Activated T-cell treated with anti-CD3 and anti-CD28 coated beads, Interleukin-2, amount 50 U/mL, for 72 hours (primary cell): Measurements from ENCODE around the gene KLHL25. TPM values are rescaled to one million over a fixed set of nuclear protein-coding genes. Genes with fewer than 3 reads are reported as not detected.
"Not testable (repeated sequence)": the region's sequence is repeated elsewhere in the genome, so short reads cannot be mapped to it uniquely, and the experiment has no call there.

Experiments
- ATAC-seq, 2 donors: fragments of 150-1000 bp; cut with Tn5 transposase; replicated peaks in 1 of 2; 2 replicates each; pipeline ENCODE4 v1.10.0; 2021; ENCODE audit warnings: moderate library complexity in 2 of 2, mild to moderate bottlenecking in 1 of 2
- DNase-seq, 2 donors: peaks; one replicate each; pipeline ENCODE4 v3.0.0; 2021 to 2022; ENCODE audit warnings: mixed read lengths in 1 of 2
- H3K27ac Mint-ChIP-seq: one replicate; pipeline ENCODE4 v1.8.0; 2022; ENCODE audit warnings: mild to moderate bottlenecking, moderate library complexity, mixed read lengths
- H3K27me3 Mint-ChIP-seq: one replicate; pipeline ENCODE4 v1.8.0; 2022; ENCODE audit warnings: low read depth, mixed read lengths
- H3K36me3 Mint-ChIP-seq, 2 donors: one replicate each; pipeline ENCODE4 v1.8.0; 2022; ENCODE audit warnings: mixed read lengths in 2 of 2, mild to moderate bottlenecking in 1 of 2; ENCODE audit not compliant: insufficient read depth in 2 of 2
- H3K4me1 Mint-ChIP-seq: one replicate; pipeline ENCODE4 v1.8.0; 2022; ENCODE audit warnings: low read depth, mixed read lengths
- H3K4me3 Mint-ChIP-seq, 2 donors: one replicate each; pipeline ENCODE4 v1.8.0; 2022; ENCODE audit warnings: mild to moderate bottlenecking in 2 of 2, mixed read lengths in 2 of 2, moderate library complexity in 2 of 2
- H3K9me3 Mint-ChIP-seq, 2 donors: one replicate each; pipeline ENCODE4 v1.8.0; 2022; ENCODE audit warnings: mixed read lengths in 2 of 2
- total RNA-seq, 2 donors: library from RNA; stranded (reverse); gene quantifications; one replicate each; pipeline ENCODE4 v1.2.3, GENCODE V29; 2022

KLHL25 gene, protein sequence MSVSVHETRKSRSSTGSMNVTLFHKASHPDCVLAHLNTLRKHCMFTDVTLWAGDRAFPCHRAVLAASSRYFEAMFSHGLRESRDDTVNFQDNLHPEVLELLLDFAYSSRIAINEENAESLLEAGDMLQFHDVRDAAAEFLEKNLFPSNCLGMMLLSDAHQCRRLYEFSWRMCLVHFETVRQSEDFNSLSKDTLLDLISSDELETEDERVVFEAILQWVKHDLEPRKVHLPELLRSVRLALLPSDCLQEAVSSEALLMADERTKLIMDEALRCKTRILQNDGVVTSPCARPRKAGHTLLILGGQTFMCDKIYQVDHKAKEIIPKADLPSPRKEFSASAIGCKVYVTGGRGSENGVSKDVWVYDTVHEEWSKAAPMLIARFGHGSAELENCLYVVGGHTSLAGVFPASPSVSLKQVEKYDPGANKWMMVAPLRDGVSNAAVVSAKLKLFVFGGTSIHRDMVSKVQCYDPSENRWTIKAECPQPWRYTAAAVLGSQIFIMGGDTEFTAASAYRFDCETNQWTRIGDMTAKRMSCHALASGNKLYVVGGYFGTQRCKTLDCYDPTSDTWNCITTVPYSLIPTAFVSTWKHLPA
- 1 to 10 TPM; 4.4 to 6.2 TPM for total RNA-seq

GRCh38 chr15:85794598-85795336 is at the start of gene KLHL25:
KLHL25 (minus strand) TSS chr15:85794925; CDS start chr15:85769810, 25,115 bp downstream.
- Mint-ChIP-seq H3K36me3 (no peaks in the 10 kb centered on the region), H3K9me3 (no peaks in the 10 kb centered on the region), H3K27me3 (no peaks in the 10 kb centered on the region), H3K4me3 (peak within 1 kb of the TSS; percentile 91 to 95), H3K4me1 (peaks cover 28% of the 10 kb centered on the region), H3K27ac (peak within 1 kb of the TSS; percentile 74)
- DNase-seq (peak; percentile 92 to 95), ATAC-seq (peak; percentile 94)

DNA sequence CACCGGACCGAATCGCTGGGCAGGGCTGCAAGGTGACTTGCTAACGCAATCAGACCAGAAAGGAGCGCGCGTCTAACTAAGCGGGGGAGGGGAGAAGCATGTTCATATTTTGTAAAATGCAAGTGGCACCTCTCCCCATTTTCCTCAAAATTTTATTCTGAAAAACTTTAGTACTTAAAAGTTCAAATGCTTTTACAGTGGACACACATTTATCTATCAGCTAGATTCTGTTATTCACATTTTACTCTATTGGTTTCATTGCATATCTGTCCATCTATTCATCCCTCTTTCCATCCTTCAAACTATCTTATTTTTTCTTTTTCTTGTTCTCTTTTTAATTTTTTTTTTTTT is 46.1 kb upstream of the KLHL25 start:
- Mint-ChIP-seq H3K4me3 (peak overlapping the region; percentile 72 to 77), H3K9me3 (peaks cover 0 to under 1% of the 10 kb centered on the region in 2 donors), H3K27me3 (peaks cover 20% of the 10 kb centered on the region), H3K36me3 (no peaks in the 10 kb centered on the region), H3K4me1 (peaks cover 11% of the 10 kb centered on the region), H3K27ac (no peak overlapping the region)
- no peak for ATAC-seq
- no peak for DNase-seq

DNA sequence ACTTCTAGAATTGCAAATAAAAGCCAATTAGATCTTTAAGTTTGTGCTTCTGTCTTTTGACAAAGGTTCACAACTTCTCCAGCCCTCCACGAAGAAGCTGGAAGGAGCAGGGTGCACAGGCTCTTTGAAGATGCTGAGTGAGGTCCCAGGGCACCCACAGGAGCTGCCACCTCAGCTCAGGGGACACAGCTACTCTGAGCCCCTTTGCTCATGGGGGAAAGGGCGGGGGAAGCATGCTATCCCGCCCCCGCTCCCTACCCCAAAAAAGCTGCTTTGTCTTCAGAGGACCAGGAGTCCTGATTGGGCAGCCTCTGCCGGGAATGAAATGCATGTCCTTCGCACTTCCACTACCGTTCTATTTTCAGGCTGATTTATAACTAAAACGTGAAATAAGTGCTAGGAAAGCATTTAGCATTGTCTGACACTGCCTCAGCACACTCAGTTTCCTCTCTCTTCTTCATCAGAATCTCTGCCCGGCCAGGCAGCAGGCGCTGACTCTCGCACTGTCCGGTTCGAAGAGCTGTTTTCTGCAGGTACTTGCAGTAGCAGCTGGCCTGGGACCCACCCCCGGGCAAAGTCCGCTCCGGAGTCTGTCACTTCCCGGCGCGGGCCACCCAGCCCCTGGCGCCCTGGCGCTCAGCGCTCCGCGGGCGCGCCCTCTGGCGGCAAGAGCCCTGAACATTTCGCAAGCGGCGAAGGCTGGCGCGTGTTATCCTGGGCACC is 45.5 kb upstream of the KLHL25 start:
- no peaks in the 10 kb centered on the region for H3K9me3 Mint-ChIP-seq
- no peaks in the 10 kb centered on the region for H3K36me3 Mint-ChIP-seq
- peaks cover 14% of the 10 kb centered on the region for H3K27me3 Mint-ChIP-seq
- H3K4me1 Mint-ChIP-seq, result peaks cover 11% of the 10 kb centered on the region
- no peak overlapping the region for H3K27ac Mint-ChIP-seq
- H3K4me3 Mint-ChIP-seq, result peak overlapping the region; percentile 72 to 77
- DNase-seq, result peak; percentile 82 to 90
- ATAC-seq, result peak; percentile 98

- no peak overlapping the region for H3K27ac Mint-ChIP-seq
- H3K36me3 Mint-ChIP-seq, result no peaks in the 10 kb centered on the region
- no peaks in the 10 kb centered on the region for H3K9me3 Mint-ChIP-seq
- ATAC-seq (no peak), DNase-seq (no peak)
- H3K27me3 Mint-ChIP-seq, result peaks cover 8% of the 10 kb centered on the region
- H3K4me1 Mint-ChIP-seq, result peaks cover 11% of the 10 kb centered on the region
- peak overlapping the region; percentile 16 to 72 for H3K4me3 Mint-ChIP-seq
Observed at GRCh38 chr15:85839643-85840042, 44.9 kb upstream of the KLHL25 start.

- H3K9me3 Mint-ChIP-seq, result no peaks in the 10 kb centered on the region
- ATAC-seq, result no peak
- no peak overlapping the region for H3K4me3 Mint-ChIP-seq
- H3K4me1 Mint-ChIP-seq, result peaks cover 11% of the 10 kb centered on the region
- no peak for DNase-seq
- no peak overlapping the region for H3K27ac Mint-ChIP-seq
- no peaks in the 10 kb centered on the region for H3K36me3 Mint-ChIP-seq
- H3K27me3 Mint-ChIP-seq, result peaks cover 8% of the 10 kb centered on the region
Observed at GRCh38 chr15:85838655-85839054, 43.9 kb upstream of the KLHL25 start.

- Mint-ChIP-seq H3K36me3 (no peaks in the 10 kb centered on the region), H3K4me3 (no peak overlapping the region), H3K9me3 (no peaks in the 10 kb centered on the region), H3K4me1 (peaks cover 11% of the 10 kb centered on the region), H3K27me3 (peaks cover 8% of the 10 kb centered on the region), H3K27ac (no peak overlapping the region)
- ATAC-seq (no peak), DNase-seq (no peak)
Observed at GRCh38 chr15:85837881-85838280, 43.2 kb upstream of the KLHL25 start.

DNA sequence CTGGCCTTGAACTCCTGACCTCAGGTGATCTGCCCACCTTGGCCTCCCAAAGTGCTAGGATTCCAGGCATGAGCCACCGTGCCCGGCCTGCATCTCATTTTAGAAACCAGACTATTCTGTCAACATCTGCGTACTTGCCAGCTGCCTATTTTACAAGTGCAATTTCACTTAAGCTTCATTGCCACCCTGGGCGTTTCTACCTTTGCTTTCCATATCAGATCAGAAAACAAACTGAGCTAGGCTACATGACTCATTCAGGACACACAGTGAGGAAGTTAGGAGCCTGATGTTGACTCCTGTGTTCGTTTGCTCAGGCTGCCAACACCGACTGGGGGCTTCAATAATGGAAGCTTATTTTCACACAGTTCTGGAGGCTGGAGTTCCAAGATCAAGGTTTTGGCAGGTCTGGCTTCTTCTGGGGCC is 42.3 kb upstream of the KLHL25 start:
- Mint-ChIP-seq H3K9me3 (no peaks in the 10 kb centered on the region), H3K27ac (no peak overlapping the region), H3K4me1 (peaks cover 11% of the 10 kb centered on the region), H3K36me3 (no peaks in the 10 kb centered on the region), H3K4me3 (no peak overlapping the region), H3K27me3 (peaks cover 8% of the 10 kb centered on the region)
- no peak for ATAC-seq
- DNase-seq, result no peak

DNA sequence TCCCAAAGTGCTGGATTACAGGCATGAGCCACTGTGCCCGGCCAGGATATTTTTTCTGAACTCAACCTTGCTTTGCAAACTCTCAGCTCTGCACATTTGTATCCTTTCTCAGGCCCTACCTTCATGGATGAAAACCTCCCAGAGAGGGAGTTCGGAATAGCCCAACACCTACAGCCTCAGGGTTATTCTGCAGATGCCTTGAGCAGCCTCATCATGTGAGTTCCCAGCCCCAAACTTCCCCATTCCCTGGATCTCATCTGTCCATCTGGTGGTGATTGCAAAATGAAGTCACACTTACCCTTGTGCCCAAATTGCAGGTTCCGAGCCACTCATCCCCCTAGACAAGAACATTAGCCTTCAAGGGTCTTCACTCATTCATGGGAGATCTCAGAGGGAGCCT is 39.9 kb upstream of the KLHL25 start:
- Mint-ChIP-seq H3K4me3 (no peak overlapping the region), H3K4me1 (peaks cover 2% of the 10 kb centered on the region), H3K27ac (no peak overlapping the region), H3K27me3 (peaks cover 2% of the 10 kb centered on the region), H3K36me3 (no peaks in the 10 kb centered on the region), H3K9me3 (no peaks in the 10 kb centered on the region)
- ATAC-seq (no peak), DNase-seq (no peak)

DNA sequence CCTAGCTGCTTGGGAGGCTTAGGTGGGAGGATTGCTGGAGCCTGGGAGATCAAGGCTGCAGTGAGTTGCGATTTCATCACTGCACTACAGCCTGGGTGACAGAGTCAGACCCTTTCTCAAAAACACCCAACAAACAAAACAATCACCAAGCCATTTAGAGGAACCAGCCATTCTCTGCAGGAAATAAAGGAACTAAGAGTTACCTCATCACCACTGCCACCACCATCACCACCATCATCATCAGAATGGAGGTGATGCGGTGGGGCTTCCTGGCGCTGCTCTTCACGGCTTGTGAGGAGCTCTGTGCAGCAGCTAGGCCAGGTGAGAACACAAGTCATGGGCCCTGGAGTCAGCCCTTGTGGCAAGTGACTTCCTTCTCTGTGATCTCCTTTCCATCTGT is 37.7 kb upstream of the KLHL25 start:
- DNase-seq (no peak), ATAC-seq (peak in 1 of 2 donors; percentile 41)
- no peaks in the 10 kb centered on the region for H3K9me3 Mint-ChIP-seq
- H3K4me3 Mint-ChIP-seq, result no peak overlapping the region
- no peak overlapping the region for H3K27ac Mint-ChIP-seq
- H3K4me1 Mint-ChIP-seq, result no peaks in the 10 kb centered on the region
- no peaks in the 10 kb centered on the region for H3K27me3 Mint-ChIP-seq
- H3K36me3 Mint-ChIP-seq, result no peaks in the 10 kb centered on the region

DNA sequence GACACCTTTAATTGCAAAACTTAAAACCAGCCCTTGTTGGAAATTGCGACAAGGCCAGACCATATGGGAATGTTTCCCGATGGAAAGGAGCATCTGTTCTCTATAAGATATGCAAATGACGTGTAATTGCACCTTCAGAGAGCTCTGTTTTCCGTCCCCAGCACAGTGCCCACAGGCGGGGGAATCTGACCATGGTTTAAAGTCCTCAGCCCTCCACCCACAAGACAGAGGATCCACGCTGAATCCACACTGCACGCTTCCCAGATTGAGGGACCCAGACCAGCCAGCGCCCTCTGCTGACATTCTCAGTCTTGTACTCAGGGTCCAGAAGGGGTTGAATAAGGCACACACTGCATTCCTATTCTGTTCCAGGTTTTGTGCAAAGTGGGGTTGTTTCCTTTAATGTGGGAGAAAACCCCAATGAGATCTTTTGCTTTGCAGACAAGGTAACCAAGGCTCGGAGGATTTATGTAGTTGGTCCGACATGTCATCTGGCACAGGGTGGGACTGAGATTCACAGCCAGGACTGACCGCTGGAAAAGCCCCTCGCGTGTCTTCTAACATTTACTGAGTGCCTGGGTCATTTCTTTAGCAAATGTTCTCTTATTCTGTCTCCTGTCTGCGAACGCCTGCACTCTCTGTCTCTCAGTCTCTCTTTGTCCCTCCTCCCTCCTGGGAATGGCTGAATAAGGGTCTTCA is 36.8 kb upstream of the KLHL25 start:
- DNase-seq (peak; percentile 19 to 28), ATAC-seq (peak; percentile 40 to 48)
- Mint-ChIP-seq H3K27ac (no peak overlapping the region), H3K27me3 (no peaks in the 10 kb centered on the region), H3K36me3 (no peaks in the 10 kb centered on the region), H3K9me3 (no peaks in the 10 kb centered on the region), H3K4me1 (no peaks in the 10 kb centered on the region), H3K4me3 (no peak overlapping the region)

- H3K4me1 Mint-ChIP-seq, H3K9me3 Mint-ChIP-seq, H3K4me3 Mint-ChIP-seq, ATAC-seq, H3K27ac Mint-ChIP-seq, H3K36me3 Mint-ChIP-seq, H3K27me3 Mint-ChIP-seq, DNase-seq: not testable (repeated sequence)
Observed at GRCh38 chr15:85829754-85830153, 35.0 kb upstream of the KLHL25 start.

- H3K27ac Mint-ChIP-seq, result no peak overlapping the region
- H3K4me3 Mint-ChIP-seq, result no peak overlapping the region
- H3K4me1 Mint-ChIP-seq, result no peaks in the 10 kb centered on the region
- H3K27me3 Mint-ChIP-seq, result peaks cover 6% of the 10 kb centered on the region
- ATAC-seq (no peak), DNase-seq (no peak)
- no peaks in the 10 kb centered on the region for H3K9me3 Mint-ChIP-seq
- no peaks in the 10 kb centered on the region for H3K36me3 Mint-ChIP-seq
Observed at GRCh38 chr15:85828874-85829273, 34.1 kb upstream of the KLHL25 start.
